ENCODE measurements around the gene SPANXN2.
"Not testable (repeated sequence)": the region's sequence is repeated elsewhere in the genome, so short reads cannot be mapped to it uniquely, and the experiment has no call there.

SPANXN2 gene, protein sequence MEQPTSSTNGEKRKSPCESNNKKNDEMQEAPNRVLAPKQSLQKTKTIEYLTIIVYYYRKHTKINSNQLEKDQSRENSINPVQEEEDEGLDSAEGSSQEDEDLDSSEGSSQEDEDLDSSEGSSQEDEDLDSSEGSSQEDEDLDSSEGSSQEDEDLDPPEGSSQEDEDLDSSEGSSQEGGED

DNA sequence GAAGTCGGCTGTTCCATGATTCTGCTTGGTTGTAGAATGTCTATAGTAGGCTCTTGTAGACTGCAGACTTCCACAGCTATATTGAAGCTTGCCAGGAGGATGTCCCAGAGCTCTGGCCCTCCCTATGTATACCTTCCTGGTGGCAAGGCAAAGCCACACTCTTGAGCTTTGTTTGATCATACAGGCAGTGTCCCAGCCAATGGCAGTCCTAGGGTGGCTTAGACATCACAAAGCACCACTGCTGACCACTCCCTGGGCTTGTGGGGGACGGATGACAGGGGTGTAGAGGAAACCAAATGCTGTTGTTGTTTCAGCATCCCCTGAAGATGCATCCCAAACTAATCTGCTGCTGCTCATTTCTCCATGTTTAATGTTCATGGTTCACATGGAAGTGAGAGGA lies at the start of gene SPANXN2:
SPANXN2 (minus strand) TSS at position 101 of the 400 bp plus-strand sequence; CDS start at position 17, 84 bp downstream.
- not testable (repeated sequence) for DNase-seq (ENCODE audit: low spot score)

DNA sequence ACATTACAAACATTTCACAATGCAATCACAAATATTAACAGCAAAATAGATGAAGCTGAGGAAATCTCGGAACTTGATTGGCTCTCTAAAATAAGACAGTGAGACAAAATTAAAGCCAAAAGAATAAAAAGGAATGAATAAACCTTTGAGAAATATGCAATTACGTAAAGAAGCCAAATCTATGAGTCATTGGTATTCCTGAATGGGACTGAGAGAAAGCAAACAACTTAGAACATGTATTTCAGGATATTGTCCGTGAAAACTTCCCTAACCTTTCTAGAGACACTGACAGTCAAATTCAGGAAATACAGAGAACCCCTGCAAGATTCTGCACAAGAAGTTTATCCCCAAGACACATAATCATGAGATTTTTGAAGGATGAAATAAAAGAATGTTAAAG lies 48.4 kb upstream of the SPANXN2 start:
- no peak for DNase-seq (ENCODE audit: low spot score)
- TF ChIP-seq, protein P1, sequence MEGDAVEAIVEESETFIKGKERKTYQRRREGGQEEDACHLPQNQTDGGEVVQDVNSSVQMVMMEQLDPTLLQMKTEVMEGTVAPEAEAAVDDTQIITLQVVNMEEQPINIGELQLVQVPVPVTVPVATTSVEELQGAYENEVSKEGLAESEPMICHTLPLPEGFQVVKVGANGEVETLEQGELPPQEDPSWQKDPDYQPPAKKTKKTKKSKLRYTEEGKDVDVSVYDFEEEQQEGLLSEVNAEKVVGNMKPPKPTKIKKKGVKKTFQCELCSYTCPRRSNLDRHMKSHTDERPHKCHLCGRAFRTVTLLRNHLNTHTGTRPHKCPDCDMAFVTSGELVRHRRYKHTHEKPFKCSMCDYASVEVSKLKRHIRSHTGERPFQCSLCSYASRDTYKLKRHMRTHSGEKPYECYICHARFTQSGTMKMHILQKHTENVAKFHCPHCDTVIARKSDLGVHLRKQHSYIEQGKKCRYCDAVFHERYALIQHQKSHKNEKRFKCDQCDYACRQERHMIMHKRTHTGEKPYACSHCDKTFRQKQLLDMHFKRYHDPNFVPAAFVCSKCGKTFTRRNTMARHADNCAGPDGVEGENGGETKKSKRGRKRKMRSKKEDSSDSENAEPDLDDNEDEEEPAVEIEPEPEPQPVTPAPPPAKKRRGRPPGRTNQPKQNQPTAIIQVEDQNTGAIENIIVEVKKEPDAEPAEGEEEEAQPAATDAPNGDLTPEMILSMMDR (IDR thresholded peaks at IDR 0.05; ENCODE audit: extremely low read depth, missing control alignments), result no peak

DNA sequence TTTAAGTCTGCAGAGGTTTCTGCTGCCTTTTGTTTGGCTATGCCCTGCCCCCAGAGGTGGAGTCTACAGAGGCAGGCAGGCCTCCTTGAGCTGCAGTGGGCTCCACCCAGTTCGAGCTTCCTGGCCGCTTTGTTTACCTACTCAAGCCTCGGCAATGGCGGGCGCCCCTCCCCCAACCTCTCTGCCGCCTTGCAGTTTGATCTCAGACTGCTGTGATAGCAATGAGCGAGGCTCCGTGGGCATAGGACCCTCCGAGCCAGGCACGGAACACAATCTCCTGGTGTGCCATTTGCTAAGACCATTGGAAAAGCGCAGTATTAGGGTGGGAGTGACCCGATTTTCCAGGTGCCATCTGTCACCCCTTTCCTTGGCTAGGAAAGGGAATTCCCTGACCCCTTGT lies 47.2 kb upstream of the SPANXN2 start:
- not testable (repeated sequence) for DNase-seq (ENCODE audit: low spot score)

DNA sequence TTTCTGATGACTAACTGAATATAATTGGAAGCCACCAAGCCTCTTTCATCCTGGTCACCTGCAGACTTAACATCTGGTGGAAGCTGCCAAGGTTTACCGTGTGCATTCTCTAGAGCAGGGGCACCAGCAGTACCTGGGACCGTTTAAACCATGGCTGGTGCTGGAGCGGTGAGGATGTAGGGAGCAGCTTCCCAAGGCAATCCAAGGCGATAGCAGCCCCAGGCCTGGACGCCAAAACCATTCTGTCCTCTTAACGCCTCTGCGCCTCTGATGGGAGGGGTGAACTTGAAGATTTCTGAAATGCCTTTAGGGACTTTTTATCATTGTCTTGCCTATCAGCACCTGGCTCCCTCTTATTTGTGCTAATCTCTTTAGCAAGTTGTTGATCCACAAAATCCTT lies 37.3 kb upstream of the SPANXN2 start:
- TF ChIP-seq, protein P1 (IDR thresholded peaks at IDR 0.05; ENCODE audit: extremely low read depth, missing control alignments), result no peak
- DNase-seq (ENCODE audit: low spot score), result no peak

DNA sequence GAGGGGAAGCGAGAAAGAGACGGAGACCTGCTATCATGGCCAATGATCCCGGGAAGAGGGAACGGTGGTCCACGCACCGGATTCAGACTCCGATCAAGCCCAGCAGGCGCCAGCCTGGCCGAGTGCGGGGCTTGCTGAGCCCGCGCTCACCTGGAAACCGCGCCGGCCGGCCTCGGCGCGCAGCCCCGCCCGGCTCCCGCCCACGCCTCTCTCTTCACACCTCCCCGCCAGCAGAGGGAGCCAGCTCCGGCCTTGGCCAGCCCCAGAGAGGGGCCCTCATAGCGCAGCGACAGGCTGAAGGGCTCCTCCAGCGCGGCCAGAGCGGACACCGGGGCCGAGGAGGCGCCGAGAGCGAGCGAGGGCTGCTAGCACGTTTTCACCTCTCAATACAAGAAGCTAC lies 36.8 kb upstream of the SPANXN2 start:
- no peak for DNase-seq (ENCODE audit: low spot score)
- TF ChIP-seq, protein P1 (IDR thresholded peaks at IDR 0.05; ENCODE audit: extremely low read depth, missing control alignments), result no peak

DNA sequence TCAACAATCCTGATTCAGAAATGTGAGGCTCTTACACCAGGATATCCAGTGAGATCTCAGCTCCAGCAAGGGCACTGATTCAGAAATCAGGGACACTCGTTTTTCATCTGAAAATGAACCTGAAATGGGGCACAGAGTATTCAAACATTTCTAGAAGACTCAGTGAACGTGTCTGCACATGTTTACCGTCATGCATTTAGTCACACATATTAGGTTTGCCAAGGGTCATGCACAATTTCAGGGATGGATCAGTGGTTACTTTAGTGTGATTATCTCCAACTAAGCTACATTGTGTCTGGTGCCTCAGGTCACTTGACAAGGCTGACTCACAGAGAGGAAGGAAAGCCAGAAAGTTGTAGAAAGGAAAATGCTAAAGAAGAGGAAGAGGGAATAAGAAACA lies 33.6 kb upstream of the SPANXN2 start:
- TF ChIP-seq, protein P1 (IDR thresholded peaks at IDR 0.05; ENCODE audit: extremely low read depth, missing control alignments), result no peak
- no peak for DNase-seq (ENCODE audit: low spot score)

DNA sequence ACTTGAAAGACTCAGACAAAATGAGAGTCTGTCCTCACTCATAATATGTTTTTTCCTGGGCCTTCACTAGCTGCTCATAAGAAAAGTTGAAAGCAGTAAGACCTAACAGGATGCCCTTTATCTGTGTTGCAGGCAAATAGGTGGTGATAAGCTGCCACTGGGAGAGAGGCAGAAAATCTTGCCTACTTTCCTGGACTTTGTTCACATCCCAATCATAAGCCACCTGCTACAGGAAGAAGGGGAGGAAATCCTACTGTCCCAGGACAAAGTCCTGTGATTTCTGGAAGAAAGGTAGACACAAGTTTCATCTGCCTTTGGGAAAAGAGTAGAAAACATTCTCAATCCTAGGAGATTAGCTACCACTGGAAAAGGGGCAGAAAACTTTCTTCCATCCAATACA lies 13.3 kb upstream of the SPANXN2 start:
- TF ChIP-seq, protein P1 (IDR thresholded peaks at IDR 0.05; ENCODE audit: extremely low read depth, missing control alignments), result no peak
- no peak for DNase-seq (ENCODE audit: low spot score)

DNA sequence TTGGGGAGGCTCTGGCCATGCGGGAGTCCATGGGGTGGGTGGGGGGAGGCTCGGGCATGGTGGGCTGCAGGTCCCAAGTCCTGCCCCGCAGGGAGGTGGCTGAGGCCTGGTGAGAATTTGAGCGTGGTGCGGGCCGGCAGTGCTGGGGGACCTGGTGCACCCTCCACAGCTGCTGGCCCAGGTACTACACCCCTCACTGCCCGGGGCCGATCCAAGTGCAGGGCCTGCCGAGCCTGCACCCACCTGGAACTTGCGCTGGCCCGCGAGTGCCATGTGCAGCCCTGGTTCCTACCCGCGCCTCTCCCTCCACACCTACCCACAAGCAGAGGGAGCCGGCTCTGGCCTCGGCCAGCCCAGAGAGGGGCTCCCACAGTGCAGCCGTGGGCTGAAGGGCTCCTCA lies 5.7 kb upstream of the SPANXN2 start:
- DNase-seq (ENCODE audit: low spot score), result no peak
- TF ChIP-seq, protein P1 (IDR thresholded peaks at IDR 0.05; ENCODE audit: extremely low read depth, missing control alignments), result no peak
